DOHH2 (cell line): ENCODE measurements around the gene VSNL1.

ENCODE experiments used
- CTCF ChIP-seq: fragments of 200-600 bp; sonication (generic); IDR thresholded peaks from one replicate; pipeline ENCODE4 v1.5.1; 2014; ENCODE audit warnings: antibody characterized with exemption, mild to moderate bottlenecking, low read depth, low read length; ENCODE audit not compliant: poor library complexity, severe bottlenecking
- EZH2phosphoT487 ChIP-seq: fragments of 200-600 bp; sonication (generic); IDR thresholded peaks from 2 replicates; pipeline ENCODE4 v1.6.1; 2017; ENCODE audit warnings: borderline replicate concordance, mild to moderate bottlenecking, antibody characterized with exemption, low read length, moderate library complexity, mixed read lengths

- TF ChIP-seq CTCF: no peak
- TF ChIP-seq EZH2phosphoT487: no peak
Measured at GRCh38 chr2:17625446-17625845, 85.0 kb downstream of the VSNL1 start.
